GM19043 (cell line): ENCODE results near the gene METTL17.
"Not testable (repeated sequence)": the region's sequence is repeated elsewhere in the genome, so short reads cannot be mapped to it uniquely, and the experiment has no call there.

Source experiments
- ATAC-seq: cut with Tn5 transposase; IDR thresholded peaks from one replicate; pipeline ENCODE4 v1.9.1; 2021; ENCODE audit warnings: low read depth; ENCODE audit not compliant: unreplicated experiment

Gene METTL17

GRCh38 chr14:20996521-20996920 is 6.7 kb downstream of the METTL17 start:
- ATAC-seq, result no peak

GRCh38 chr14:20997115-20997514 is 7.3 kb downstream of the METTL17 start:
- ATAC-seq, result no peak

GRCh38 chr14:20997564-20997963 is 7.8 kb downstream of the METTL17 start:
- ATAC-seq, result no peak

- ATAC-seq, result no peak
These were observed 8.4 kb downstream of the METTL17 start for GRCh38 chr14:20998139-20998538.

GRCh38 chr14:20998674-20999366 is 9.0 kb downstream of the METTL17 start, which contains the start of gene SLC39A2:
Gene SLC39A2, plus strand, starts transcription at chr14:20999293. Its CDS starts 154 bp downstream, at chr14:20999447.
- no peak for ATAC-seq

GRCh38 chr14:20999591-20999990 is 9.8 kb downstream of the METTL17 start:
- no peak for ATAC-seq

- no peak for ATAC-seq
These were observed 11.4 kb downstream of the METTL17 start for GRCh38 chr14:21001218-21001617.

- no peak for ATAC-seq
These were observed 14.1 kb downstream of the METTL17 start for GRCh38 chr14:21003788-21004346.

GRCh38 chr14:21009721-21010120 is 19.9 kb downstream of the METTL17 start:
- ATAC-seq, result not testable (repeated sequence)

GRCh38 chr14:21011136-21011535 is 21.4 kb downstream of the METTL17 start:
- no peak for ATAC-seq

GRCh38 chr14:21014761-21015190 is 25.0 kb downstream of the METTL17 start:
- no peak for ATAC-seq

GRCh38 chr14:21015312-21015711 is 25.5 kb downstream of the METTL17 start:
- no peak for ATAC-seq

- ATAC-seq, result no peak
These were observed 26.8 kb downstream of the METTL17 start for GRCh38 chr14:21016413-21017190.

GRCh38 chr14:21017528-21018245 is 27.9 kb downstream of the METTL17 start:
- ATAC-seq, result no peak

- no peak for ATAC-seq
These were observed 28.5 kb downstream of the METTL17 start for GRCh38 chr14:21018286-21018685.

- ATAC-seq, result no peak
These were observed 29.0 kb downstream of the METTL17 start for GRCh38 chr14:21018781-21019180.

- no peak for ATAC-seq
These were observed 29.6 kb downstream of the METTL17 start for GRCh38 chr14:21019366-21019765.

GRCh38 chr14:21020977-21021545 is 31.3 kb downstream of the METTL17 start:
- ATAC-seq, result no peak

- no peak for ATAC-seq
These were observed 32.9 kb downstream of the METTL17 start for GRCh38 chr14:21022686-21023085.

GRCh38 chr14:21023174-21023573 is 33.4 kb downstream of the METTL17 start:
- ATAC-seq, result no peak
